ENCODE data around the gene FBXW7.

FBXW7 gene

GRCh38 chr4:152279234-152279566 is 256.7 kb downstream of the FBXW7 start:
- no peaks in the 10 kb centered on the region for H3K27me3 Mint-ChIP-seq
- no peak overlapping the region for H3K4me3 Mint-ChIP-seq
- H3K27ac Mint-ChIP-seq, result no peak overlapping the region
- H3K9me3 Mint-ChIP-seq, result no peaks in the 10 kb centered on the region
- peaks cover 35% of the 10 kb centered on the region for H3K4me1 Mint-ChIP-seq
- H3K36me3 Mint-ChIP-seq, result peaks cover 2% of the 10 kb centered on the region

- Mint-ChIP-seq H3K36me3 (peaks cover 2% of the 10 kb centered on the region), H3K27ac (no peak overlapping the region)
Measured at GRCh38 chr4:152278505-152279233, 257.2 kb downstream of the FBXW7 start.

GRCh38 chr4:152278172-152278504 is 257.8 kb downstream of the FBXW7 start:
- Mint-ChIP-seq H3K4me3 (no peak overlapping the region), H3K27me3 (no peaks in the 10 kb centered on the region), H3K36me3 (no peaks in the 10 kb centered on the region), H3K9me3 (no peaks in the 10 kb centered on the region), H3K4me1 (peaks cover 31% of the 10 kb centered on the region), H3K27ac (no peak overlapping the region)

More at GRCh38 chr4:152278505-152279233, 257.2 kb downstream of the FBXW7 start:
- Mint-ChIP-seq H3K9me3 (no peaks in the 10 kb centered on the region), H3K4me3 (no peak overlapping the region), H3K27me3 (no peaks in the 10 kb centered on the region), H3K4me1 (peaks cover 35% of the 10 kb centered on the region)

- H3K27ac Mint-ChIP-seq, result no peak overlapping the region
- H3K27me3 Mint-ChIP-seq, result no peaks in the 10 kb centered on the region
- H3K4me3 Mint-ChIP-seq, result no peak overlapping the region
- no peaks in the 10 kb centered on the region for H3K36me3 Mint-ChIP-seq
- no peaks in the 10 kb centered on the region for H3K9me3 Mint-ChIP-seq
- peaks cover 26% of the 10 kb centered on the region for H3K4me1 Mint-ChIP-seq
Measured at GRCh38 chr4:152277333-152277732, 258.6 kb downstream of the FBXW7 start.

GRCh38 chr4:152273343-152273742 is 262.5 kb downstream of the FBXW7 start:
- no peak overlapping the region for H3K27ac Mint-ChIP-seq
- H3K27me3 Mint-ChIP-seq, result no peaks in the 10 kb centered on the region
- no peaks in the 10 kb centered on the region for H3K9me3 Mint-ChIP-seq
- H3K4me1 Mint-ChIP-seq, result peaks cover 5% of the 10 kb centered on the region
- no peaks in the 10 kb centered on the region for H3K36me3 Mint-ChIP-seq
- H3K4me3 Mint-ChIP-seq, result no peak overlapping the region

Measured in activated naive CD4-positive, alpha-beta T cell treated with anti-CD3 and anti-CD28 coated beads, Interleukin-2, amount 50 U/mL, for 24 hours (primary cell).